Lower lobe of right lung (tissue), 2 donors: Measurements from ENCODE around the gene PRR36. TPM values are rescaled to one million over a fixed set of nuclear protein-coding genes. Genes with fewer than 3 reads are reported as not detected.
A peak's percentile ranks its signal among the peaks of the same experiment; 100 is the strongest.
"Not testable (repeated sequence)": the region's sequence is repeated elsewhere in the genome, so short reads cannot be mapped to it uniquely, and the experiment has no call there.

Experiments used
- ATAC-seq, 2 donors: fragments of 200-7000 bp; cut with Tn5 transposase; one replicate each; pipeline ENCODE4 v1.9.1; 2020 to 2022; ENCODE audit warnings: mild to moderate bottlenecking in 2 of 2, moderate library complexity in 2 of 2
- DNase-seq: peaks from one replicate; pipeline ENCODE4 v3.0.0-alpha.2; 2020
- H3K27ac ChIP-seq: fragments of 200-600 bp; one replicate; pipeline ENCODE4 v1.8.0; 2022
- H3K27me3 ChIP-seq: fragments of 200-600 bp; one replicate; pipeline ENCODE4 v1.8.0; 2022; ENCODE audit warnings: low read depth
- H3K36me3 ChIP-seq: fragments of 200-600 bp; one replicate; pipeline ENCODE4 v1.8.0; 2022; ENCODE audit warnings: mild to moderate bottlenecking
- H3K4me1 ChIP-seq: fragments of 200-600 bp; one replicate; pipeline ENCODE4 v1.8.0; 2022
- H3K4me3 ChIP-seq: fragments of 200-600 bp; one replicate; pipeline ENCODE4 v1.8.0; 2022; ENCODE audit warnings: mild to moderate bottlenecking
- H3K9me3 ChIP-seq: fragments of 200-600 bp; one replicate; pipeline ENCODE4 v1.8.0; 2022
- CTCF ChIP-seq: fragments of 200-600 bp; IDR thresholded peaks from one replicate; pipeline ENCODE4 v1.8.0; 2022; ENCODE audit warnings: antibody characterized with exemption, mild to moderate bottlenecking
- intact Hi-C: fragments of 100-400 bp; cut with DNase I; formaldehyde crosslinking; loops from one replicate; pipeline ENCODE4 v1.11.0; 2022
- total RNA-seq: library from RNA; stranded (reverse); fragmentation: NEBNext Ultra II Directional; extraction: Animal tissue kit (Norgen Biotek cat#: 25700); gene quantifications from one replicate; pipeline ENCODE4 v1.2.1, GENCODE V29; 2021
- donor health status: DM: no; HTN: yes; CAD: no; lungs with severe emphysema.

The PRR36 gene
- total RNA-seq, 1 donor from 2014 or later, result 2.5 TPM

DNA sequence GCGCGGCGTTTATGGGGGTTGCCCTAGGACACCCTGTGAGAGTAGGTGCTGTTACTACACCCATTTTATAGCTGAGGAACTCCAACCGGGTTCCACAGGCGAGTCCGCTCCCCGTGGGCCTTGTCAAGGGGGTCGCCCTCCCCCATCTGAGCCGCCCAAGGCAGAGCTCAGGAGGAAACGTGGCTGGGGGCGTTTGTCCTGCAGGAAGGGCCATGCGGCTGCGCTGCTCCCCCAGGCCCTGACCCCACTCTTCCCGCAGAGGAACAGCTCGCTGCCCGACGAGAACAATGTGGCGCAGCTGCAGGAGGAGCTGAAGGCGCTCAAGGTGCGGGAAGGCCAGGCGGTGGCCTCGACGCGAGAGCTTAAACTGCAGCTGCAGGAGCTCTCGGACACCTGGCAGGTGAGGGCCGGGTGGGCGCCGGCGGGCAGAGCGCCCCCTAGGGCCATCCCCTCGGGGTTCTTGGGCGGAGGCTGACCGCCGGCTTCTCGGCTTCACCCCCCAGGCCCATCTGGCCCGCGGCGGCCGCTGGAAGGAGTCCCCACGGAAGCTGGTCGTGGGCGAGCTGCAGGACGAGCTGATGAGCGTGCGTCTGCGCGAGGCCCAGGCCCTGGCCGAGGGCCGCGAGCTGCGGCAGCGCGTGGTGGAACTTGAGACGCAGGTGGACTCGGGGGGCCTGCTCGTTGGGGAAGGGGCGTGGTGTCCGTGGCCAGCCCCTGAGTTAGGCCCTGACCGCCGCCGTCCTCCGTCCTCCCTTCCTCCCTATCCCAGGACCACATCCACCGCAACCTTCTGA, 12.4 kb downstream of the PRR36 start:
- Histone ChIP-seq H3K4me1 (peaks cover 11% of the 10 kb centered on the region), H3K4me3 (peak overlapping the region; percentile 38), H3K36me3 (no peaks in the 10 kb centered on the region), H3K27ac (no peak overlapping the region), H3K9me3 (no peaks in the 10 kb centered on the region), H3K27me3 (peaks cover 20% of the 10 kb centered on the region)
- ATAC-seq, result peak in 1 of 2 donors; percentile 5
- intact Hi-C loops, result no loop called here
- TF ChIP-seq CTCF, result peak; percentile 10
- no peak for DNase-seq

DNA sequence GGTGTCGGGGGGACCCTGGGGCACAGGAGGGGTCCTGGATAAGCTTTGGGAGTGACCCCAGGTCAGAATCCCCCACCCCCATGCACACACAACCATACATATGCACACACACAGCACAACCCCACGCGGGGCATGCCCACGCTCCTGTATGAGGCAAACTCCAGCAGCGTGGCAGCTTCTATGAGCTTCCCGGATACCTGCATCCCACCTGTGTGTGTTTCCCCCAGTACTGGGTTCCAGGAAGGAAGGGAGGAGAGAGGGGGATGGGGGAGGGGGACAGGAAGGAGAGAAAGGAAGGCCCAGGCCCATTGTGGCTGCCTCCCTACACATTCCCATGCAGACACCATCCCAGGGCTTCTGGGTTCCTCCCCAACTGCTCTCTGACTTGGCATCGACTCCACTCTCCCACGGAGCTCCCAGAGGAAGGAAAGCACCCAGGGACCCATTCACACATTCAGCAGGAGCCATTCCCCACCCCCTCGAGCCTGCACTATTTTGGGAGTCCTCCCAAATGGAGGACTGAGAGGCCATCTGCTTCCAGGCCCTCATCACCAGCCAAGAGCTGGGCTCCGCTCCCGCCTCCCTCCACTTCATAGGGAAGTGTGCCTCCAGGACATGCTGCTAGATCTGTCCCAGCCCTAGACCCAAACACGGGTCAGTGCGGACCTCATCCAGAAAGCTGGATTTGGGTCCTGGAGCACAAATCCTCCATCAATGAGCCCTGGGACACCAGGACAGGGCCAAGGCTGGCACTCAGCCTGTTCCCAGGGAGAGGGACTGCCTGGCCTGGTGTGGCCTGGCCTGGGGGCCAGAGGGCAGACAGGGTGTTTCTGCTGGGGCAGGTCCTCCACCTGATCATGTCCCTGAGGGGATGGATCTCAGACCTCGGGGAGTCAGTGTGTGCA, 13.2 kb downstream of the PRR36 start:
- Histone ChIP-seq H3K9me3 (no peaks in the 10 kb centered on the region), H3K4me3 (no peak overlapping the region), H3K27me3 (peaks cover 20% of the 10 kb centered on the region), H3K4me1 (peaks cover 11% of the 10 kb centered on the region), H3K27ac (no peak overlapping the region), H3K36me3 (no peaks in the 10 kb centered on the region)
- intact Hi-C loops, result no loop called here
- ATAC-seq (no peak), DNase-seq (no peak)
- TF ChIP-seq CTCF, result no peak

- Histone ChIP-seq H3K27me3 (peaks cover 20% of the 10 kb centered on the region), H3K4me1 (peaks cover 11% of the 10 kb centered on the region), H3K9me3 (no peaks in the 10 kb centered on the region), H3K4me3 (no peak overlapping the region), H3K27ac (no peak overlapping the region), H3K36me3 (no peaks in the 10 kb centered on the region)
- DNase-seq, result no peak
- ATAC-seq, result no peak
- intact Hi-C loops, result no loop called here
- TF ChIP-seq CTCF, result no peak
These were observed 14.1 kb downstream of the PRR36 start for GRCh38 chr19:7859831-7860713.

- H3K36me3 ChIP-seq, H3K27ac ChIP-seq, H3K4me3 ChIP-seq, H3K9me3 ChIP-seq, DNase-seq, ATAC-seq, intact Hi-C loops: not testable (repeated sequence)
- Histone ChIP-seq H3K4me1 (peaks cover 11% of the 10 kb centered on the region), H3K27me3 (peaks cover 20% of the 10 kb centered on the region)
These were observed 15.1 kb downstream of the PRR36 start for GRCh38 chr19:7859087-7859486.

- no peak for DNase-seq
- no peaks in the 10 kb centered on the region for H3K9me3 ChIP-seq
- H3K27me3 ChIP-seq, result peaks cover 13% of the 10 kb centered on the region
- intact Hi-C loops, result no loop called here
- TF ChIP-seq CTCF, result no peak
- ATAC-seq, result no peak
- no peak overlapping the region for H3K4me3 ChIP-seq
- H3K36me3 ChIP-seq, result no peaks in the 10 kb centered on the region
- peaks cover 15% of the 10 kb centered on the region for H3K4me1 ChIP-seq
- H3K27ac ChIP-seq, result no peak overlapping the region
These were observed 15.9 kb downstream of the PRR36 start for GRCh38 chr19:7858109-7858770.
